GM18508 (cell line): ENCODE results near the gene METTL9.
"Not testable (repeated sequence)": the region's sequence is repeated elsewhere in the genome, so short reads cannot be mapped to it uniquely, and the experiment has no call there.

Source experiments
- ATAC-seq: cut with Tn5 transposase; IDR thresholded peaks from one replicate; pipeline ENCODE4 v1.9.1; 2021; ENCODE audit warnings: moderate number of reproducible peaks; ENCODE audit not compliant: insufficient read depth, unreplicated experiment

Gene METTL9

GRCh38 chr16:21570676-21571017 lies 28.7 kb upstream of the METTL9 start:
- ATAC-seq, result no peak

GRCh38 chr16:21573506-21573905 lies 25.9 kb upstream of the METTL9 start:
- not testable (repeated sequence) for ATAC-seq

- ATAC-seq, result no peak
Observed at GRCh38 chr16:21574372-21574771, 25.0 kb upstream of the METTL9 start.

GRCh38 chr16:21576323-21576722 lies 23.1 kb upstream of the METTL9 start:
- not testable (repeated sequence) for ATAC-seq

- not testable (repeated sequence) for ATAC-seq
Observed at GRCh38 chr16:21577487-21577886, 21.9 kb upstream of the METTL9 start.

- not testable (repeated sequence) for ATAC-seq
Observed at GRCh38 chr16:21578311-21578710, 21.1 kb upstream of the METTL9 start.

- ATAC-seq, result not testable (repeated sequence)
Observed at GRCh38 chr16:21580131-21580530, 19.2 kb upstream of the METTL9 start.

GRCh38 chr16:21580807-21581206 lies 18.6 kb upstream of the METTL9 start:
- no peak for ATAC-seq

GRCh38 chr16:21584817-21585216 lies 14.6 kb upstream of the METTL9 start:
- ATAC-seq, result no peak

- ATAC-seq, result not testable (repeated sequence)
Observed at GRCh38 chr16:21588593-21588992, 10.8 kb upstream of the METTL9 start.

GRCh38 chr16:21589551-21589950 lies 9.8 kb upstream of the METTL9 start:
- no peak for ATAC-seq

GRCh38 chr16:21590287-21590686 lies 9.1 kb upstream of the METTL9 start:
- no peak for ATAC-seq

- ATAC-seq, result no peak
Observed at GRCh38 chr16:21590796-21591195, 8.6 kb upstream of the METTL9 start.

GRCh38 chr16:21592191-21592590 lies 7.2 kb upstream of the METTL9 start:
- no peak for ATAC-seq

- no peak for ATAC-seq
Observed at GRCh38 chr16:21593530-21594289, 5.7 kb upstream of the METTL9 start.

GRCh38 chr16:21597561-21598030 lies 1.8 kb upstream of the METTL9 start:
- ATAC-seq, result no peak

GRCh38 chr16:21598206-21598605 lies 1.2 kb upstream of the METTL9 start:
- no peak for ATAC-seq

GRCh38 chr16:21598701-21599121 lies 666 bp upstream of the METTL9 start:
- no peak for ATAC-seq

GRCh38 chr16:21600031-21600773 lies 825 bp downstream of the METTL9 start:
- ATAC-seq, result no peak

GRCh38 chr16:21602785-21603184 lies 3.4 kb downstream of the METTL9 start:
- ATAC-seq, result no peak

GRCh38 chr16:21603928-21604327 lies 4.6 kb downstream of the METTL9 start:
- no peak for ATAC-seq

- not testable (repeated sequence) for ATAC-seq
Observed at GRCh38 chr16:21605848-21606247, 6.5 kb downstream of the METTL9 start.
